Measurements from ENCODE around the gene SYP.

- TF ChIP-seq CTCF (IDR thresholded peaks at IDR 0.05; ENCODE audit: insufficient read depth, low read depth, low read length) (no peak), EZH2 (IDR thresholded peaks at IDR 0.05; ENCODE audit: insufficient read depth, low read length) (no peak)
Observed at GRCh38 chrX:49203536-49203935, 3.5 kb upstream of the SYP start.
